Keratinocyte (primary cell): ENCODE results near the gene TOB2. TPM values are rescaled to one million over a fixed set of nuclear protein-coding genes. Genes with fewer than 3 reads are reported as not detected.

Source experiments
- DNase-seq: peaks from one replicate; pipeline ENCODE4 v3.0.0-alpha.2; 2011; ENCODE audit warnings: low read depth, missing footprints, low spot score
- FAIRE-seq: peaks from 2 replicates; lab custom pipeline; 2011; peaks lifted over from hg19 to GRCh38; lab: Jason Lieb, UNC
- H2AFZ ChIP-seq: 2 replicates; pipeline ENCODE4 v1.6.0; 2012; ENCODE audit warnings: low read length, control low read depth, inconsistent platforms; ENCODE audit not compliant: control insufficient read depth
- H3K27ac ChIP-seq: 2 replicates; pipeline ENCODE4 v1.5.1; 2011; ENCODE audit warnings: low read length; ENCODE audit not compliant: control insufficient read depth, insufficient read depth
- H3K27me3 ChIP-seq: 3 replicates; pipeline ENCODE4 v1.6.0; 2011; ENCODE audit warnings: low read length; ENCODE audit not compliant: control insufficient read depth, insufficient read depth; ENCODE audit errors: extremely low read depth
- H3K36me3 ChIP-seq, 2 experiments: 2 replicates in 1 of 2; 3 replicates in 1 of 2; pipeline ENCODE4 v1.5.1; 2011; ENCODE audit warnings: low read length in 2 of 2, mild to moderate bottlenecking in 1 of 2; ENCODE audit not compliant: control insufficient read depth in 2 of 2, insufficient read depth in 2 of 2; ENCODE audit errors: extremely low read depth in 1 of 2
- H3K4me1 ChIP-seq: 3 replicates; pipeline ENCODE4 v1.5.1; 2011; ENCODE audit warnings: low read length; ENCODE audit not compliant: control insufficient read depth, insufficient read depth; ENCODE audit errors: extremely low read depth
- H3K4me2 ChIP-seq: 3 replicates; pipeline ENCODE4 v1.6.0; 2011; ENCODE audit warnings: low read depth, low read length; ENCODE audit not compliant: control insufficient read depth, insufficient read depth; ENCODE audit errors: extremely low read depth
- H3K4me3 ChIP-seq, 3 experiments: fragments of 200-600 bp in 1 of 3; sonication (generic) in 1 of 3; 2 replicates in 2 of 3; 3 replicates in 1 of 3; pipeline ENCODE4 v1.5.1; 2011 to 2016; ENCODE audit warnings: low read length in 3 of 3, mild to moderate bottlenecking in 3 of 3, control low read depth in 2 of 3, inconsistent platforms in 1 of 3, low read depth in 1 of 3, mixed read lengths in 1 of 3, mixed run types in 1 of 3, moderate library complexity in 1 of 3; ENCODE audit not compliant: control insufficient read depth in 2 of 3, insufficient read depth in 2 of 3; ENCODE audit errors: extremely low read depth in 1 of 3
- H3K79me2 ChIP-seq: 2 replicates; pipeline ENCODE4 v1.6.0; 2012; ENCODE audit warnings: low read length; ENCODE audit not compliant: control insufficient read depth, insufficient read depth
- H3K9ac ChIP-seq: 3 replicates; pipeline ENCODE4 v1.6.0; 2011; ENCODE audit warnings: low read length; ENCODE audit not compliant: control insufficient read depth, insufficient read depth; ENCODE audit errors: extremely low read depth
- H3K9me1 ChIP-seq: 3 replicates; pipeline ENCODE4 v1.6.0; 2011; ENCODE audit warnings: low read length; ENCODE audit not compliant: control insufficient read depth, insufficient read depth; ENCODE audit errors: extremely low read depth
- H3K9me3 ChIP-seq: 2 replicates; pipeline ENCODE4 v1.5.1; 2012; ENCODE audit warnings: low read depth, low read length; ENCODE audit not compliant: control insufficient read depth
- H4K20me1 ChIP-seq: 3 replicates; pipeline ENCODE4 v1.6.0; 2011; ENCODE audit warnings: low read length; ENCODE audit not compliant: control insufficient read depth, insufficient read depth; ENCODE audit errors: extremely low read depth
- CTCF ChIP-seq, 3 experiments: IDR thresholded peaks in 1 of 3; conservative IDR thresholded peaks in 1 of 3; optimal IDR thresholded peaks in 1 of 3; 2 replicates in 2 of 3; 3 replicates in 1 of 3; pipeline versions ENCODE3 to v1.5.1; 2011; ENCODE audit warnings: low read length in 3 of 3, mild to moderate bottlenecking in 3 of 3, moderate library complexity in 2 of 3, control low read depth in 1 of 3, inconsistent platforms in 1 of 3; ENCODE audit not compliant: insufficient read depth in 2 of 3; ENCODE audit errors: extremely low read depth in 1 of 3
- EZH2 ChIP-seq: IDR thresholded peaks from one replicate; pipeline ENCODE4 v1.6.1; 2012; ENCODE audit warnings: inconsistent platforms, mild to moderate bottlenecking, low read length, moderate library complexity
- dilution Hi-C: fragments of 300-500 bp; cut with MboI; formaldehyde crosslinking; loops from one replicate; pipeline ENCODE4 v1.7.0; 2020; ENCODE audit warnings: low sequenced_read_pairs; ENCODE audit not compliant: extremely low pct_ligation_motif_present
- polyA plus RNA-seq, 5 experiments: library from polyadenylated mRNA; depleted of rRNA in 3 of 5; stranded (reverse) in 3 of 5; stranded (forward) in 1 of 5; unstranded in 1 of 5; fragments of >200 nt; gene quantifications; 1 replicate in 1 of 5; 2 replicates in 3 of 5; 3 replicates in 1 of 5; pipeline versions ENCODE4 v1.2.1 to v1.2.3, GENCODE V29; 2011 to 2012; ENCODE audit warnings: missing spikeins in 2 of 5, low read depth in 1 of 5, low replicate concordance in 1 of 5

Gene TOB2
- polyA plus RNA-seq, 1 donor (not counting 4 experiments of a cell fraction or from before 2014, with no cell fraction given), result 14.5 TPM

GRCh38 chr22:41488596-41489385 is 42.2 kb upstream of the TOB2 start:
- FAIRE-seq, result no peak
- peaks cover 2% of the 10 kb centered on the region for H3K9me1 ChIP-seq
- no peaks in the 10 kb centered on the region for H3K9me3 ChIP-seq
- TF ChIP-seq EZH2 (no peak), CTCF (optimal IDR thresholded peaks at IDR 0.05 in 1 of 3, IDR thresholded peaks at IDR 0.05 in 1 of 3, conservative IDR thresholded peaks at IDR 0.05 in 1 of 3; ENCODE audit: extremely low read depth in 1 of 3, insufficient read depth in 2 of 3, low read length in 3 of 3) (no peak)
- H3K27me3 ChIP-seq, result no peaks in the 10 kb centered on the region
- dilution Hi-C loops, result no loop called here
- no peak overlapping the region for H3K27ac ChIP-seq
- H3K36me3 ChIP-seq, result peaks cover 1 to 6% of the 10 kb centered on the region in 2 experiments
- no peak overlapping the region for H3K9ac ChIP-seq
- no peaks in the 10 kb centered on the region for H3K4me1 ChIP-seq
- no peak overlapping the region for H2AFZ ChIP-seq
- H4K20me1 ChIP-seq, result peaks cover 4% of the 10 kb centered on the region
- no peak overlapping the region for H3K4me3 ChIP-seq
- DNase-seq, result no peak
- no peak overlapping the region for H3K4me2 ChIP-seq
- H3K79me2 ChIP-seq, result peaks cover 62% of the 10 kb centered on the region

GRCh38 chr22:41488076-41488475 is 41.5 kb upstream of the TOB2 start:
- Histone ChIP-seq H3K9ac (no peak overlapping the region), H3K9me3 (no peaks in the 10 kb centered on the region), H3K4me1 (no peaks in the 10 kb centered on the region), H3K27ac (no peak overlapping the region), H3K79me2 (peaks cover 62% of the 10 kb centered on the region), H3K4me2 (no peak overlapping the region), H2AFZ (no peak overlapping the region), H3K36me3 (peaks cover 0 to 8% of the 10 kb centered on the region in 2 experiments), H4K20me1 (peaks cover 4% of the 10 kb centered on the region), H3K27me3 (no peaks in the 10 kb centered on the region), H3K4me3 (no peak overlapping the region), H3K9me1 (peaks cover 2% of the 10 kb centered on the region)
- FAIRE-seq (peak; percentile 34), DNase-seq (no peak)
- TF ChIP-seq EZH2 (no peak), CTCF (optimal IDR thresholded peaks at IDR 0.05 in 1 of 3, IDR thresholded peaks at IDR 0.05 in 1 of 3, conservative IDR thresholded peaks at IDR 0.05 in 1 of 3; ENCODE audit: extremely low read depth in 1 of 3, insufficient read depth in 2 of 3, low read length in 3 of 3) (no peak)
- dilution Hi-C loops, result no loop called here
